WTC11 (cell line): Measurements from ENCODE around the gene APOL6. TPM values are rescaled to one million over a fixed set of nuclear protein-coding genes. Genes with fewer than 3 reads are reported as not detected.

Source experiments
- ATAC-seq: fragments of 200-7000 bp; cut with Tn5 transposase; 2 replicates; pipeline ENCODE4 v1.10.0; 2021; ENCODE audit warnings: mild to moderate bottlenecking, moderate library complexity
- CTCF ChIA-PET: fragments of 300-600 bp; sonication (Branson Sonifier 250); formaldehyde crosslinking; loops from one replicate; lab custom pipeline; 2021; ENCODE audit warnings: antibody characterized with exemption; lab: Charles Lee
- POLR2A ChIA-PET: fragments of 350-600 bp; sonication (Branson Sonifier 250); formaldehyde crosslinking; loops from one replicate; lab custom pipeline; 2021; ENCODE audit warnings: antibody characterized with exemption; lab: Charles Lee
- DNase-seq: peaks from one replicate; pipeline ENCODE4 v3.0.0; 2021; ENCODE audit warnings: low spot score
- H3K27ac Mint-ChIP-seq: 2 replicates; pipeline ENCODE4 v1.8.0; 2021; ENCODE audit warnings: mixed read lengths
- H3K27me3 Mint-ChIP-seq: 2 replicates; pipeline ENCODE4 v1.8.0; 2021; ENCODE audit warnings: low read depth, mild to moderate bottlenecking, moderate library complexity, mixed read lengths
- H3K36me3 Mint-ChIP-seq: 2 replicates; pipeline ENCODE4 v1.8.0; 2021; ENCODE audit warnings: mixed read lengths
- H3K4me1 Mint-ChIP-seq: 2 replicates; pipeline ENCODE4 v1.8.0; 2022; ENCODE audit warnings: mixed read lengths
- H3K4me3 Mint-ChIP-seq: 2 replicates; pipeline ENCODE4 v1.8.0; 2021; ENCODE audit warnings: mild to moderate bottlenecking, moderate library complexity, mixed read lengths
- H3K9me3 Mint-ChIP-seq: 2 replicates; pipeline ENCODE4 v1.8.0; 2021; ENCODE audit warnings: mixed read lengths
- GABPB1 ChIP-seq: sonication (generic); formaldehyde crosslinking; IDR thresholded peaks from 2 replicates; pipeline ENCODE4 v1.8.1; 2023; ENCODE audit warnings: mild to moderate bottlenecking, missing genetic modification reagents
- HMGA2 ChIP-seq: fragments of 250-450 bp; sonication (Bioruptor Pico); IDR thresholded peaks from 2 replicates; pipeline ENCODE4 v1.4.0; 2021; ENCODE audit warnings: mild to moderate bottlenecking, moderate library complexity
- MXD4 ChIP-seq: fragments of 250-450 bp; sonication (Bioruptor Pico); IDR thresholded peaks from 2 replicates; pipeline ENCODE4 v1.8.0; 2021; ENCODE audit warnings: mild to moderate bottlenecking, moderate library complexity, borderline replicate concordance
- NFYB ChIP-seq: sonication (generic); formaldehyde crosslinking; conservative IDR thresholded peaks from 2 replicates; pipeline ENCODE4 v1.8.0; 2022; ENCODE audit warnings: low read depth, missing genetic modification reagents
- PRRX2 ChIP-seq: fragments of 250-450 bp; sonication (Bioruptor Pico); IDR thresholded peaks from 2 replicates; pipeline ENCODE4 v1.8.0; 2021; ENCODE audit warnings: mild to moderate bottlenecking
- ZNF121 ChIP-seq: sonication (generic); formaldehyde crosslinking; IDR thresholded peaks from 2 replicates; pipeline ENCODE4 v1.8.0; 2023; ENCODE audit warnings: missing genetic modification reagents
- ZNF232 ChIP-seq: sonication (generic); formaldehyde crosslinking; IDR thresholded peaks from 2 replicates; pipeline ENCODE4 v1.8.0; 2022; ENCODE audit warnings: mild to moderate bottlenecking, missing genetic modification reagents
- ZNF263 ChIP-seq: sonication (generic); formaldehyde crosslinking; IDR thresholded peaks from 2 replicates; pipeline ENCODE4 v1.8.1; 2022; ENCODE audit warnings: low read depth, mild to moderate bottlenecking, moderate library complexity, missing genetic modification reagents
- ZNF396 ChIP-seq: fragments of 250-450 bp; sonication (Bioruptor Pico); IDR thresholded peaks from 2 replicates; pipeline ENCODE4 v1.8.0; 2021; ENCODE audit warnings: mild to moderate bottlenecking, moderate library complexity, borderline replicate concordance
- ZNF671 ChIP-seq: fragments of 250-450 bp; sonication (Bioruptor Pico); IDR thresholded peaks from 2 replicates; pipeline ENCODE4 v1.8.0; 2021; ENCODE audit warnings: mild to moderate bottlenecking
- total RNA-seq: library from RNA; stranded (reverse); gene quantifications from 3 replicates; pipeline ENCODE4 v1.2.3, GENCODE V29; 2021
- TF ChIP-seq, protein P1 (sequence below): fragments of 200-600 bp; IDR thresholded peaks from 2 replicates; pipeline ENCODE4 v1.8.0; 2022; ENCODE audit warnings: antibody characterized with exemption
- TF ChIP-seq, protein P2 (sequence below): sonication (generic); formaldehyde crosslinking; IDR thresholded peaks from 2 replicates; pipeline ENCODE4 v1.8.1; 2022; ENCODE audit warnings: missing genetic modification reagents, borderline replicate concordance
- TF ChIP-seq, protein P3 (sequence below): sonication (generic); formaldehyde crosslinking; IDR thresholded peaks from 2 replicates; pipeline ENCODE4 v1.8.0; 2022; ENCODE audit warnings: mild to moderate bottlenecking, missing genetic modification reagents
- TF ChIP-seq, protein P4 (sequence below): sonication (generic); formaldehyde crosslinking; IDR thresholded peaks from 2 replicates; pipeline ENCODE4 v1.8.0; 2022; ENCODE audit warnings: mild to moderate bottlenecking, missing genetic modification reagents
- TF ChIP-seq, protein P5 (sequence below): sonication (generic); formaldehyde crosslinking; IDR thresholded peaks from 2 replicates; pipeline ENCODE4 v1.8.0; 2022; ENCODE audit warnings: missing genetic modification reagents
- TF ChIP-seq, protein P6 (sequence below): sonication (generic); formaldehyde crosslinking; IDR thresholded peaks from 2 replicates; pipeline ENCODE4 v1.8.1; 2023; ENCODE audit warnings: mild to moderate bottlenecking, missing genetic modification reagents
- TF ChIP-seq, protein P7 (sequence below): fragments of 250-450 bp; sonication (Bioruptor Pico); IDR thresholded peaks from 2 replicates; pipeline ENCODE4 v1.9.0; 2021; ENCODE audit warnings: mild to moderate bottlenecking
- TF ChIP-seq, protein P8 (sequence below): fragments of 250-450 bp; sonication (Bioruptor Pico); IDR thresholded peaks from 2 replicates; pipeline ENCODE4 v1.8.0; 2021; ENCODE audit warnings: mild to moderate bottlenecking

Gene APOL6
- total RNA-seq, 1 experiment from 2014 or later = 0.17 TPM

DNA sequence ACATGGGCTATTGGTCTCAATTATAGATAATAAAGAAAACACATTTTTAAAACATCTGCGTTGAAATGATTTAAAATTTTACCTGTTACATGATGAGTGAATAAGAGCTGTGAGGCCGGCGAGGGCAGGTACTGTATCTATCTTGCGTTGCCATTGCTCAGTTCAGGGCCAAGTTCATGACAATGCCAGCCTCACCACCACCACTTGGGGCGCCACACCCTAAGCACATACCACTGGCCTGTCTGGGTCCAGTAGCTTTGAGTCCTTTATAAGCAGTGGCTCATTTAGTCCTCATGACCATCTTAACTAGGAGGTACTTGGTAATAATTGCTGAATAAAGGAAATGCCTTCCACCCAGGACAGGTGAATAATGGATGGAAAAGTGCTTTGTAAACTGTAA is 16.6 kb upstream of the APOL6 start:
- ChIA-PET POLR2A (interaction anchor here (0.6 kb wide), 1 partner anchor 16 kb away, joined by 3 read pairs; the partner anchor contains the start of gene APOL6), CTCF (interaction anchor here (0.5 to 2.8 kb wide), 47 partner anchors 9 to 493 kb away, joined by 3 to 19 read pairs (median 4); partner anchors contain the start of genes APOL6 and RASD2)
- Mint-ChIP-seq H3K27me3 (peaks cover 3% of the 10 kb centered on the region; the same call in 1 of the 2 replicates), H3K9me3 (peaks cover 5% of the 10 kb centered on the region), H3K4me3 (no peak overlapping the region), H3K27ac (no peak overlapping the region), H3K36me3 (no peaks in the 10 kb centered on the region), H3K4me1 (peaks cover 30% of the 10 kb centered on the region)
- ATAC-seq (peak; percentile 70), DNase-seq (peak; percentile 81)
- TF ChIP-seq ZNF263 (CRISPR knock-in tag) (no peak), ZNF121 (CRISPR knock-in tag) (0 out of 2 replicates have a peak, but pooled peaks have one; percentile 24)
- TF ChIP-seq, protein P1, sequence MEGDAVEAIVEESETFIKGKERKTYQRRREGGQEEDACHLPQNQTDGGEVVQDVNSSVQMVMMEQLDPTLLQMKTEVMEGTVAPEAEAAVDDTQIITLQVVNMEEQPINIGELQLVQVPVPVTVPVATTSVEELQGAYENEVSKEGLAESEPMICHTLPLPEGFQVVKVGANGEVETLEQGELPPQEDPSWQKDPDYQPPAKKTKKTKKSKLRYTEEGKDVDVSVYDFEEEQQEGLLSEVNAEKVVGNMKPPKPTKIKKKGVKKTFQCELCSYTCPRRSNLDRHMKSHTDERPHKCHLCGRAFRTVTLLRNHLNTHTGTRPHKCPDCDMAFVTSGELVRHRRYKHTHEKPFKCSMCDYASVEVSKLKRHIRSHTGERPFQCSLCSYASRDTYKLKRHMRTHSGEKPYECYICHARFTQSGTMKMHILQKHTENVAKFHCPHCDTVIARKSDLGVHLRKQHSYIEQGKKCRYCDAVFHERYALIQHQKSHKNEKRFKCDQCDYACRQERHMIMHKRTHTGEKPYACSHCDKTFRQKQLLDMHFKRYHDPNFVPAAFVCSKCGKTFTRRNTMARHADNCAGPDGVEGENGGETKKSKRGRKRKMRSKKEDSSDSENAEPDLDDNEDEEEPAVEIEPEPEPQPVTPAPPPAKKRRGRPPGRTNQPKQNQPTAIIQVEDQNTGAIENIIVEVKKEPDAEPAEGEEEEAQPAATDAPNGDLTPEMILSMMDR = peak; percentile 79

DNA sequence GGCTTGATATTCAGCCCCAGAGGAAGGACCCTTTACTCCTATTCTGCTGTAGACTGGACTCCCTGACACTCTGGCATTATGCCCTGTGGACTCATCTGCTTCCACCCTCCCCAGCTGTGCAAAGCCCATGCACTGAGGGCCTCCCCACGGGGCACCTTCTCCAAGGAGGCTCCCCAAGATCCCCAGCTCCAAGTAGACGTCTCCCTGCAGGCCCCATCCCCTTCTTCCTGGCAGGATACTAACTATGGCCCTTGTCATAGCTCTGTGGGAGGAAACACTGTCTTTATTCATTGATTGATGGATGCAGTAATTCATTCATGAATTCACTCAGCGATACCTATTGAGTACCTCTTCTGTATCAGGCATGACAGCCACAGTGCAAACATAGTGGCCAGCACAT is 15.3 kb upstream of the APOL6 start:
- ChIA-PET POLR2A (no interaction called here), CTCF (interaction anchor here (2.8 kb wide), 1 partner anchor 45 kb away, joined by 11 read pairs; no protein-coding TSS in a partner anchor)
- no peak for DNase-seq
- Mint-ChIP-seq H3K4me3 (no peak overlapping the region), H3K27ac (no peak overlapping the region; the same call in 1 of the 2 replicates), H3K9me3 (peaks cover 5% of the 10 kb centered on the region), H3K27me3 (peaks cover 3% of the 10 kb centered on the region; the same call in 1 of the 2 replicates), H3K36me3 (no peaks in the 10 kb centered on the region), H3K4me1 (peaks cover 40% of the 10 kb centered on the region)
- TF ChIP-seq ZNF396 (no peak), ZNF671 (CRISPR knock-in tag) (no peak), HMGA2 (CRISPR knock-in tag) (no peak), NFYB (no peak), PRRX2 (no peak), GABPB1 (no peak), MXD4 (CRISPR knock-in tag) (no peak), ZNF232 (CRISPR knock-in tag) (no peak), ZNF121 (CRISPR knock-in tag) (no peak)
- TF ChIP-seq, protein P2, sequence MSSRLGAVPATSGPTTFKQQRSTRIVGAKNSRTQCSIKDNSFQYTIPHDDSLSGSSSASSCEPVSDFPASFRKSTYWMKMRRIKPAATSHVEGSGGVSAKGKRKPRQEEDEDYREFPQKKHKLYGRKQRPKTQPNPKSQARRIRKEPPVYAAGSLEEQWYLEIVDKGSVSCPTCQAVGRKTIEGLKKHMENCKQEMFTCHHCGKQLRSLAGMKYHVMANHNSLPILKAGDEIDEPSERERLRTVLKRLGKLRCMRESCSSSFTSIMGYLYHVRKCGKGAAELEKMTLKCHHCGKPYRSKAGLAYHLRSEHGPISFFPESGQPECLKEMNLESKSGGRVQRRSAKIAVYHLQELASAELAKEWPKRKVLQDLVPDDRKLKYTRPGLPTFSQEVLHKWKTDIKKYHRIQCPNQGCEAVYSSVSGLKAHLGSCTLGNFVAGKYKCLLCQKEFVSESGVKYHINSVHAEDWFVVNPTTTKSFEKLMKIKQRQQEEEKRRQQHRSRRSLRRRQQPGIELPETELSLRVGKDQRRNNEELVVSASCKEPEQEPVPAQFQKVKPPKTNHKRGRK (CRISPR knock-in tag) = no peak
- TF ChIP-seq, protein P3, sequence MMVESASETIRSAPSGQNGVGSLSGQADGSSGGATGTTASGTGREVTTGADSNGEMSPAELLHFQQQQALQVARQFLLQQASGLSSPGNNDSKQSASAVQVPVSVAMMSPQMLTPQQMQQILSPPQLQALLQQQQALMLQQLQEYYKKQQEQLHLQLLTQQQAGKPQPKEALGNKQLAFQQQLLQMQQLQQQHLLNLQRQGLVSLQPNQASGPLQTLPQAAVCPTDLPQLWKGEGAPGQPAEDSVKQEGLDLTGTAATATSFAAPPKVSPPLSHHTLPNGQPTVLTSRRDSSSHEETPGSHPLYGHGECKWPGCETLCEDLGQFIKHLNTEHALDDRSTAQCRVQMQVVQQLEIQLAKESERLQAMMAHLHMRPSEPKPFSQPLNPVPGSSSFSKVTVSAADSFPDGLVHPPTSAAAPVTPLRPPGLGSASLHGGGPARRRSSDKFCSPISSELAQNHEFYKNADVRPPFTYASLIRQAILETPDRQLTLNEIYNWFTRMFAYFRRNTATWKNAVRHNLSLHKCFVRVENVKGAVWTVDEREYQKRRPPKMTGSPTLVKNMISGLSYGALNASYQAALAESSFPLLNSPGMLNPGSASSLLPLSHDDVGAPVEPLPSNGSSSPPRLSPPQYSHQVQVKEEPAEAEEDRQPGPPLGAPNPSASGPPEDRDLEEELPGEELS = no peak
- TF ChIP-seq, protein P4, sequence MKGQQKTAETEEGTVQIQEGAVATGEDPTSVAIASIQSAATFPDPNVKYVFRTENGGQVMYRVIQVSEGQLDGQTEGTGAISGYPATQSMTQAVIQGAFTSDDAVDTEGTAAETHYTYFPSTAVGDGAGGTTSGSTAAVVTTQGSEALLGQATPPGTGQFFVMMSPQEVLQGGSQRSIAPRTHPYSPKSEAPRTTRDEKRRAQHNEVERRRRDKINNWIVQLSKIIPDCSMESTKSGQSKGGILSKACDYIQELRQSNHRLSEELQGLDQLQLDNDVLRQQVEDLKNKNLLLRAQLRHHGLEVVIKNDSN (CRISPR knock-in tag) = no peak
- TF ChIP-seq, protein P5, sequence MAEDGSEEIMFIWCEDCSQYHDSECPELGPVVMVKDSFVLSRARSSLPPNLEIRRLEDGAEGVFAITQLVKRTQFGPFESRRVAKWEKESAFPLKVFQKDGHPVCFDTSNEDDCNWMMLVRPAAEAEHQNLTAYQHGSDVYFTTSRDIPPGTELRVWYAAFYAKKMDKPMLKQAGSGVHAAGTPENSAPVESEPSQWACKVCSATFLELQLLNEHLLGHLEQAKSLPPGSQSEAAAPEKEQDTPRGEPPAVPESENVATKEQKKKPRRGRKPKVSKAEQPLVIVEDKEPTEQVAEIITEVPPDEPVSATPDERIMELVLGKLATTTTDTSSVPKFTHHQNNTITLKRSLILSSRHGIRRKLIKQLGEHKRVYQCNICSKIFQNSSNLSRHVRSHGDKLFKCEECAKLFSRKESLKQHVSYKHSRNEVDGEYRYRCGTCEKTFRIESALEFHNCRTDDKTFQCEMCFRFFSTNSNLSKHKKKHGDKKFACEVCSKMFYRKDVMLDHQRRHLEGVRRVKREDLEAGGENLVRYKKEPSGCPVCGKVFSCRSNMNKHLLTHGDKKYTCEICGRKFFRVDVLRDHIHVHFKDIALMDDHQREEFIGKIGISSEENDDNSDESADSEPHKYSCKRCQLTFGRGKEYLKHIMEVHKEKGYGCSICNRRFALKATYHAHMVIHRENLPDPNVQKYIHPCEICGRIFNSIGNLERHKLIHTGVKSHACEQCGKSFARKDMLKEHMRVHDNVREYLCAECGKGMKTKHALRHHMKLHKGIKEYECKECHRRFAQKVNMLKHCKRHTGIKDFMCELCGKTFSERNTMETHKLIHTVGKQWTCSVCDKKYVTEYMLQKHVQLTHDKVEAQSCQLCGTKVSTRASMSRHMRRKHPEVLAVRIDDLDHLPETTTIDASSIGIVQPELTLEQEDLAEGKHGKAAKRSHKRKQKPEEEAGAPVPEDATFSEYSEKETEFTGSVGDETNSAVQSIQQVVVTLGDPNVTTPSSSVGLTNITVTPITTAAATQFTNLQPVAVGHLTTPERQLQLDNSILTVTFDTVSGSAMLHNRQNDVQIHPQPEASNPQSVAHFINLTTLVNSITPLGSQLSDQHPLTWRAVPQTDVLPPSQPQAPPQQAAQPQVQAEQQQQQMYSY = no peak
- TF ChIP-seq, protein P6, sequence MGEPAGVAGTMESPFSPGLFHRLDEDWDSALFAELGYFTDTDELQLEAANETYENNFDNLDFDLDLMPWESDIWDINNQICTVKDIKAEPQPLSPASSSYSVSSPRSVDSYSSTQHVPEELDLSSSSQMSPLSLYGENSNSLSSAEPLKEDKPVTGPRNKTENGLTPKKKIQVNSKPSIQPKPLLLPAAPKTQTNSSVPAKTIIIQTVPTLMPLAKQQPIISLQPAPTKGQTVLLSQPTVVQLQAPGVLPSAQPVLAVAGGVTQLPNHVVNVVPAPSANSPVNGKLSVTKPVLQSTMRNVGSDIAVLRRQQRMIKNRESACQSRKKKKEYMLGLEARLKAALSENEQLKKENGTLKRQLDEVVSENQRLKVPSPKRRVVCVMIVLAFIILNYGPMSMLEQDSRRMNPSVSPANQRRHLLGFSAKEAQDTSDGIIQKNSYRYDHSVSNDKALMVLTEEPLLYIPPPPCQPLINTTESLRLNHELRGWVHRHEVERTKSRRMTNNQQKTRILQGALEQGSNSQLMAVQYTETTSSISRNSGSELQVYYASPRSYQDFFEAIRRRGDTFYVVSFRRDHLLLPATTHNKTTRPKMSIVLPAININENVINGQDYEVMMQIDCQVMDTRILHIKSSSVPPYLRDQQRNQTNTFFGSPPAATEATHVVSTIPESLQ = no peak
- TF ChIP-seq, protein P7, sequence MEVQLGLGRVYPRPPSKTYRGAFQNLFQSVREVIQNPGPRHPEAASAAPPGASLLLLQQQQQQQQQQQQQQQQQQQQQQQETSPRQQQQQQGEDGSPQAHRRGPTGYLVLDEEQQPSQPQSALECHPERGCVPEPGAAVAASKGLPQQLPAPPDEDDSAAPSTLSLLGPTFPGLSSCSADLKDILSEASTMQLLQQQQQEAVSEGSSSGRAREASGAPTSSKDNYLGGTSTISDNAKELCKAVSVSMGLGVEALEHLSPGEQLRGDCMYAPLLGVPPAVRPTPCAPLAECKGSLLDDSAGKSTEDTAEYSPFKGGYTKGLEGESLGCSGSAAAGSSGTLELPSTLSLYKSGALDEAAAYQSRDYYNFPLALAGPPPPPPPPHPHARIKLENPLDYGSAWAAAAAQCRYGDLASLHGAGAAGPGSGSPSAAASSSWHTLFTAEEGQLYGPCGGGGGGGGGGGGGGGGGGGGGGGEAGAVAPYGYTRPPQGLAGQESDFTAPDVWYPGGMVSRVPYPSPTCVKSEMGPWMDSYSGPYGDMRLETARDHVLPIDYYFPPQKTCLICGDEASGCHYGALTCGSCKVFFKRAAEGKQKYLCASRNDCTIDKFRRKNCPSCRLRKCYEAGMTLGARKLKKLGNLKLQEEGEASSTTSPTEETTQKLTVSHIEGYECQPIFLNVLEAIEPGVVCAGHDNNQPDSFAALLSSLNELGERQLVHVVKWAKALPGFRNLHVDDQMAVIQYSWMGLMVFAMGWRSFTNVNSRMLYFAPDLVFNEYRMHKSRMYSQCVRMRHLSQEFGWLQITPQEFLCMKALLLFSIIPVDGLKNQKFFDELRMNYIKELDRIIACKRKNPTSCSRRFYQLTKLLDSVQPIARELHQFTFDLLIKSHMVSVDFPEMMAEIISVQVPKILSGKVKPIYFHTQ (CRISPR knock-in tag) = no peak
- TF ChIP-seq, protein P8, sequence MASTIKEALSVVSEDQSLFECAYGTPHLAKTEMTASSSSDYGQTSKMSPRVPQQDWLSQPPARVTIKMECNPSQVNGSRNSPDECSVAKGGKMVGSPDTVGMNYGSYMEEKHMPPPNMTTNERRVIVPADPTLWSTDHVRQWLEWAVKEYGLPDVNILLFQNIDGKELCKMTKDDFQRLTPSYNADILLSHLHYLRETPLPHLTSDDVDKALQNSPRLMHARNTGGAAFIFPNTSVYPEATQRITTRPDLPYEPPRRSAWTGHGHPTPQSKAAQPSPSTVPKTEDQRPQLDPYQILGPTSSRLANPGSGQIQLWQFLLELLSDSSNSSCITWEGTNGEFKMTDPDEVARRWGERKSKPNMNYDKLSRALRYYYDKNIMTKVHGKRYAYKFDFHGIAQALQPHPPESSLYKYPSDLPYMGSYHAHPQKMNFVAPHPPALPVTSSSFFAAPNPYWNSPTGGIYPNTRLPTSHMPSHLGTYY (CRISPR knock-in tag) = no peak
- ATAC-seq = no peak
